ENCODE results near the gene BANF2. TPM values are rescaled to one million over a fixed set of nuclear protein-coding genes. Genes with fewer than 3 reads are reported as not detected.

Gene BANF2
- total RNA-seq, 1 experiment from 2014 or later, result not detected

DNA sequence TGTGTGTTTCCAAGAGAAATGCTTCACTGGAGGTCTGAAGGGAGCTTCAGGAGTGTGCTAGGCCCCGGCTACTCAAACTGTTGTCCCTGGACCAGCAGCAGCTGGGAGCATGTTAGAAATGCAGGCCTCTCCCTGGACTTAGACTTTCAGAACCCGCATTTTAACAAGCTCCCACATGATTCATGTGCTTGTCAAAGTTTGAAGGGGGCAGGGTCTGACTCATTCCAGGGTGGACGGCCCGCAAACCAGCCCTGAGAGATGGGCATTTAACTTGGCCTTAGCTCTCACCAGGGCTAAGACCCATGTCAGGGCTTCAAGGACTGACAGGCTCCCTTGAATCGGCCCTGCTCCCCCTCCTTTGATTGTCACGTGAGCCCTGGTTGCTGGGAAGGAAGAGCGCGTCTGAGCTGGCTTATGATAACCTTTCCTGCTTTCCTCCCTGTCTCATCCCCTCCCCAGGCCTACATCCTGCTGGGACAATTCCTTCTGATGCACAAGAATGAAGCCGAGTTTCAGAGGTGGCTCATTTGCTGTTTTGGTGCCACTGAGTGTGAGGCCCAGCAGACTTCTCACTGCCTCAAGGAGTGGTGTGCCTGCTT, 35.5 kb downstream of the BANF2 start:
- no peak for TF ChIP-seq EZH2 (IDR thresholded peaks at IDR 0.05; ENCODE audit: borderline replicate concordance, low read depth, low read length, poor library complexity, severe bottlenecking)
- TF ChIP-seq, protein P1, sequence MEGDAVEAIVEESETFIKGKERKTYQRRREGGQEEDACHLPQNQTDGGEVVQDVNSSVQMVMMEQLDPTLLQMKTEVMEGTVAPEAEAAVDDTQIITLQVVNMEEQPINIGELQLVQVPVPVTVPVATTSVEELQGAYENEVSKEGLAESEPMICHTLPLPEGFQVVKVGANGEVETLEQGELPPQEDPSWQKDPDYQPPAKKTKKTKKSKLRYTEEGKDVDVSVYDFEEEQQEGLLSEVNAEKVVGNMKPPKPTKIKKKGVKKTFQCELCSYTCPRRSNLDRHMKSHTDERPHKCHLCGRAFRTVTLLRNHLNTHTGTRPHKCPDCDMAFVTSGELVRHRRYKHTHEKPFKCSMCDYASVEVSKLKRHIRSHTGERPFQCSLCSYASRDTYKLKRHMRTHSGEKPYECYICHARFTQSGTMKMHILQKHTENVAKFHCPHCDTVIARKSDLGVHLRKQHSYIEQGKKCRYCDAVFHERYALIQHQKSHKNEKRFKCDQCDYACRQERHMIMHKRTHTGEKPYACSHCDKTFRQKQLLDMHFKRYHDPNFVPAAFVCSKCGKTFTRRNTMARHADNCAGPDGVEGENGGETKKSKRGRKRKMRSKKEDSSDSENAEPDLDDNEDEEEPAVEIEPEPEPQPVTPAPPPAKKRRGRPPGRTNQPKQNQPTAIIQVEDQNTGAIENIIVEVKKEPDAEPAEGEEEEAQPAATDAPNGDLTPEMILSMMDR (conservative IDR thresholded peaks at IDR 0.05; ENCODE audit: low read depth, low read length), result no peak
- Histone ChIP-seq H3K36me3 (ENCODE audit: insufficient read depth, low read length, poor library complexity, severe bottlenecking) (no peaks in the 10 kb centered on the region), H3K4me3 (ENCODE audit: low read depth, low read length, poor library complexity, severe bottlenecking) (no peak overlapping the region), H3K9me3 (ENCODE audit: low read depth, low read length, poor library complexity, severe bottlenecking) (no peaks in the 10 kb centered on the region), H3K27ac (ENCODE audit: low read depth, low read length, poor library complexity, severe bottlenecking) (no peak overlapping the region), H3K27me3 (replicated peaks; ENCODE audit: insufficient read depth, low read depth, low read length, poor library complexity) (no peaks in the 10 kb centered on the region), H3K4me1 (ENCODE audit: insufficient read depth, low read length, poor library complexity, severe bottlenecking) (no peaks in the 10 kb centered on the region)
- BruUV-seq (replicated peaks), result no TSS peak
- ChIA-PET POLR2A (ENCODE audit: low non-redundant PET) (no interaction called here), CTCF (no interaction called here)
- DNase-seq (ENCODE audit: low spot score), result no peak
- intact Hi-C loops (cut with micrococcal nuclease; ENCODE audit: unreplicated experiment), result no loop called here

DNA sequence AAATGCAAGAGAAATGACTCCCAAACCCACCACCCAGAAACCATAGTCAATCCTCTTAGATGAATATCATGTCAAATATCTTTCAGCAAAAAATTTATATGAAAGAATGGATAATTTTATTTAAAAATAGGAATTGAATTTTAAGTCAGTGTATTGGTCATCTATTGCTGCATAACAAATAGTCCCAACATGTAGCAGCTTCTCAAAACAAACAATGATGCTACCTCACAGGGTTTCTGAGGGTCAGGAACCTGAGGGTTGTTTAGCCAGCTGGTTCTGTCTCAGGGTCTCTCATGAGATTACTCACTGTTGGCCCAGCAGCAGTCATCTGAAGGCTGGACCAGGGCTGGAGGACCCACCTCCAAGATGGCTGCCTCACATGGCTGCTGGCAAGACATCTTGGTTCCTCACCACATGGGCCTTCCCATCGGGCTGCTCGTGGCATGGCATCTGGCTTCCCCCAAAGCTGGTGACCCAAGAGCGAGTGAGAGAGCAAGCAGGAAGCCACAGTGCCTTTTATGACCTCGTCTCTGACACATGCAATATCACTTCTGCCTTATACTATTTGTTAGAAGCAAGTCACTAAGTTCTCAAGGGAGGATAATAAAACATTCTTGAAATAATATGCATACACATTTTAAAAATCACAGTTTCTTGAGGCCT, 36.3 kb downstream of the BANF2 start:
- H3K27me3 ChIP-seq (replicated peaks; ENCODE audit: insufficient read depth, low read depth, low read length, poor library complexity), result no peaks in the 10 kb centered on the region
- DNase-seq (ENCODE audit: low spot score), result no peak
- ChIA-PET CTCF (no interaction called here), POLR2A (ENCODE audit: low non-redundant PET) (no interaction called here)
- H3K36me3 ChIP-seq (ENCODE audit: insufficient read depth, low read length, poor library complexity, severe bottlenecking), result no peaks in the 10 kb centered on the region
- intact Hi-C loops (cut with micrococcal nuclease; ENCODE audit: unreplicated experiment), result no loop called here
- no TSS peak for BruUV-seq (replicated peaks)
- no peak overlapping the region for H3K4me3 ChIP-seq (ENCODE audit: low read depth, low read length, poor library complexity, severe bottlenecking)
- no peak overlapping the region for H3K27ac ChIP-seq (ENCODE audit: low read depth, low read length, poor library complexity, severe bottlenecking)
- H3K9me3 ChIP-seq (ENCODE audit: low read depth, low read length, poor library complexity, severe bottlenecking), result no peaks in the 10 kb centered on the region
- TF ChIP-seq, protein P1 (conservative IDR thresholded peaks at IDR 0.05; ENCODE audit: low read depth, low read length), result no peak
- no peak for TF ChIP-seq EZH2 (IDR thresholded peaks at IDR 0.05; ENCODE audit: borderline replicate concordance, low read depth, low read length, poor library complexity, severe bottlenecking)
- H3K4me1 ChIP-seq (ENCODE audit: insufficient read depth, low read length, poor library complexity, severe bottlenecking), result no peaks in the 10 kb centered on the region

DNA sequence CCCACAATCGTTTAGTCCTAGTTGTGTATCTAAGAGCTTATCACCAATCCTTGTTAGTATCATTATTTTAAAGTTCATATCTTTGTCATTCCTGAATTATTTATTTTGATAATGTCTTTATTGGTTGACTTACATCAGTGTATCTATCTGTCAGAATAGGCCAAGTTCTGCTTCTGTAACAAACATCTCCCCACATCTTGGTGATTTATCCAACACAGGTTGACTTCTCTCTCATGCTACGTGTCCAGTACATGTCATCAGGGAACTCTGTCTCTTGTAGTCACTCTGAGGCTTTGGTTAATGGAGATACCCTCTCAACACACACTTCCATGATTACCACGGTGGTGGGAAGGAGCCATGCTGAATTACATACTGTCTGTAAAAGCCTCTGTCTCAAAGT, 38.4 kb downstream of the BANF2 start:
- intact Hi-C loops (cut with micrococcal nuclease; ENCODE audit: unreplicated experiment), result no loop called here
- no peak overlapping the region for H3K27ac ChIP-seq (ENCODE audit: low read depth, low read length, poor library complexity, severe bottlenecking)
- no peak overlapping the region for H3K4me3 ChIP-seq (ENCODE audit: low read depth, low read length, poor library complexity, severe bottlenecking)
- TF ChIP-seq EZH2 (IDR thresholded peaks at IDR 0.05; ENCODE audit: borderline replicate concordance, low read depth, low read length, poor library complexity, severe bottlenecking), result no peak
- TF ChIP-seq, protein P1 (conservative IDR thresholded peaks at IDR 0.05; ENCODE audit: low read depth, low read length), result no peak
- H3K9me3 ChIP-seq (ENCODE audit: low read depth, low read length, poor library complexity, severe bottlenecking), result no peaks in the 10 kb centered on the region
- H3K36me3 ChIP-seq (ENCODE audit: insufficient read depth, low read length, poor library complexity, severe bottlenecking), result no peaks in the 10 kb centered on the region
- no TSS peak for BruUV-seq (replicated peaks)
- no peaks in the 10 kb centered on the region for H3K27me3 ChIP-seq (replicated peaks; ENCODE audit: insufficient read depth, low read depth, low read length, poor library complexity)
- H3K4me1 ChIP-seq (ENCODE audit: insufficient read depth, low read length, poor library complexity, severe bottlenecking), result no peaks in the 10 kb centered on the region
- DNase-seq (ENCODE audit: low spot score), result no peak
- ChIA-PET POLR2A (ENCODE audit: low non-redundant PET) (no interaction called here), CTCF (no interaction called here)
